Measurements from ENCODE around the gene EFHD1. TPM values are rescaled to one million over a fixed set of nuclear protein-coding genes. Genes with fewer than 3 reads are reported as not detected.

EFHD1 gene, protein sequence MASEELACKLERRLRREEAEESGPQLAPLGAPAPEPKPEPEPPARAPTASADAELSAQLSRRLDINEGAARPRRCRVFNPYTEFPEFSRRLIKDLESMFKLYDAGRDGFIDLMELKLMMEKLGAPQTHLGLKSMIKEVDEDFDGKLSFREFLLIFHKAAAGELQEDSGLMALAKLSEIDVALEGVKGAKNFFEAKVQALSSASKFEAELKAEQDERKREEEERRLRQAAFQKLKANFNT
- 0.24 and 1.1 TPM in 2 replicates for total RNA-seq (2014; rRNA removed; shearing (Covaris generic))

DNA sequence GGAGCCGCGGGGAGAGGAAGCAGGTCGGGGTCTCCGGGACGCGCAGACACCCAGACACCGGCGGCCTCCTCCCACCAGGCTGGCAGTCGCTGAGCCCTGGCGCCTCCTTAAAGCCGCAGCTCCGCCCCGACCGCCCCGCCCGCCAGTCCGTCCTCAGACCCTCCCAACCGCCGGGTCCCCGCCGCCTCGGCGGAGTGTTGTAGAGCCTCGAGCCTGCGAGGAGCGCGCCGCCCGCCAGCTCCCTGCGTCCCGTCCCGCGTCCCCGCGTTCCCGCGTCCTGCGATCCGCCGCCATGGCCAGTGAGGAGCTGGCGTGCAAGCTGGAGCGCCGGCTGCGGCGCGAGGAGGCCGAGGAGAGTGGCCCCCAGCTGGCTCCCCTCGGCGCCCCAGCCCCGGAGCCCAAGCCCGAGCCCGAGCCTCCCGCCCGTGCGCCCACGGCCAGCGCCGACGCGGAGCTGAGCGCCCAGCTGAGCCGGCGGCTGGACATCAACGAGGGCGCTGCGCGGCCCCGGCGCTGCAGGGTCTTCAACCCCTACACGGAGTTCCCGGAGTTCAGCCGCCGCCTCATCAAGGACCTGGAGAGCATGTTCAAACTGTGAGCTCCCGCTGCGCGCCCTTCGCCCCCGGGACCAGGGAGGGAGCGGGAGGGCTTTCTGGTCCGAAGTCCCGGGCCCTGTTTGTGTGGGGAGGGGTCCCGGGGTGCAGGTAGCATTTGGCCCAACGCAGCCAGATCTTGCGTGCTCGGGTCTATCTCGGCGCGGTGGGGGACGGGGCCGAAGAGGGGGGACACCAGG, at the start of gene EFHD1:
Gene EFHD1 (plus strand): TSS at position 192 of the 793 bp plus-strand sequence. CDS start 101 bp downstream, at position 293.
- DNase-seq (ENCODE audit: low spot score), result peak; percentile 42

DNA sequence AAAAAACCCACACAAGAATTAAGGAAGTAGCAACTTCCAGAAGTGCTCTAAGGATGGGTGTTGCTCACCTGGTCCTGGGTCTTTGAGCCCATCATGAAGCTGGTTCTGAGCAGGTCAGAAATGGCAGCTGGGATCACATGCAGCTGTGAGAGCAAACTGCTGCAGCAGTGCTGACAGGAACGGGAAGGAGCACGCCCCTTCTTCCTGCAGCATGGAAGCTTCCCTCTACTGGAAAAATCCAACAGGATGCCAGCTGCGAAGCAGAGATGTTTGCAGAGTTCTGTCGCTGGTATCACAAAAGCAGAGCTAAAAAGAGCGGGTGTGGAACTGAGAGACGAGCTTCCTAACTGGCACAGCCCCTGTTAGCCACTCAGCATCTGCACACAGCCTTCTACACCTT, 49.2 kb upstream of the EFHD1 start:
- no peak for DNase-seq (ENCODE audit: low spot score)

DNA sequence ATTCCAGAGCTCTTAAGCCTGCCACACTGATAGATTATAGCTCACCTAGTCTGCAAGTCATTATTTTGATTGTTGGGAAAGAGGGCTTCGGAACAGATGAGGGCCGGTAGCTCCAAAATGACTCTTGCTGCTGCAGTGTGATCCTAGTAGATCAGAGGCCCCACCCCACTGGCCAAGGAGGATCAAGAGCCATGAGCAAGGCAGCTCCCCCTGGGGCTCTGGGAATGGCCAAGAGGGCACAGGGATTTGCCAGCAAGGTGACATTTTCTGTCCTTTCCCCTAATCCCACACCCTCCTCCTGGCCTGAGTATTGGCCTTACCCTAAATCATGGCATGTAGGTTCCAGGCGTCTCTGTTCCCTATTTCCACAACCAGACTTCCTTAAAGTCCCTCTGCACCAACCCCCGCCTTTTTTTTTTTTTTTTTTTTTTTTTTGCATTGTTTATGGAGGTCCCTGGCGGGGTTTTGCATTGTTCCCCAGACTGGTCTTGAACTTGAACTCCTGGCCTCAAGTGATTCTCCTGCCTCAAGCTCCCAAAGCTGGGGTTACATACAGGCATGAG, 46.4 kb upstream of the EFHD1 start:
- DNase-seq (ENCODE audit: low spot score), result no peak

DNA sequence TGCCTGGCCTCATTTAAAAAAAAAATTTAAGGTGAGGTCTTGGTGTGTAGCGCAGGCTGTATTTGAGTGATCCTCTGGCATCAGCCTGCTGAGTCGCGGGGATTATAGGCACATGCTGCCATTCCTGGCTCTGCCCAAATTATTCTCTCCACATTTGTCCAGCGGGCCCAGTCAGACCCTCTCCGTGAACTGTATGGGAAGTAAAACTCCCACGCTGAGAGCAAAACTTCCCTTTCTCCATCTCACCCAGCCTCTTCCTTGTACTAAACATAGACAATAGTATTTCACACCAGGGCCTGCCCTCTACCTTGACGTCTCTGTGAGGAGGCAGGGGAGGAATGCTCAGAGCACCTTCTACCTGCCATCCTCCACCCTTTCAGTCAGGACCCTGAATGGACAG, 45.9 kb upstream of the EFHD1 start:
- no peak for DNase-seq (ENCODE audit: low spot score)

DNA sequence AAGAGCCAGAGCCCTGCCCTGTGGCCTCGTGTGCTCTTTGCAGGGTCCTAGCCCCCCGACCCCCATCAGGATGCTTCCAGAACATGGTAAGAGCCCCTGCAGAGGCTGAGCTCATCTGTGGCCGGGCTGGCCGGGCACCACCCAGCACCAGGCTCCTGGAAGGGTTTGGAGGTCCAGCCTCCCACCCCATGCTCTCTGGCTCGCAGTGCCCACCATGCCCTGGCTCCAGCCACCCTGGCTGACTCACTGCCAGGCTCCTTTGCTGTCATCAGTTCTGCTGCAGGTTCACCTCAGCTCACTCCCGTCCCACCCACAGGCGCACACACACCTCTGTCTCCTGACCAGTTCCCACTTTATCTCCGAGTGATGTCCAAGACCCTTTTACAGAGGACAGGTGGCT, 45.4 kb upstream of the EFHD1 start:
- no peak for DNase-seq (ENCODE audit: low spot score)

DNA sequence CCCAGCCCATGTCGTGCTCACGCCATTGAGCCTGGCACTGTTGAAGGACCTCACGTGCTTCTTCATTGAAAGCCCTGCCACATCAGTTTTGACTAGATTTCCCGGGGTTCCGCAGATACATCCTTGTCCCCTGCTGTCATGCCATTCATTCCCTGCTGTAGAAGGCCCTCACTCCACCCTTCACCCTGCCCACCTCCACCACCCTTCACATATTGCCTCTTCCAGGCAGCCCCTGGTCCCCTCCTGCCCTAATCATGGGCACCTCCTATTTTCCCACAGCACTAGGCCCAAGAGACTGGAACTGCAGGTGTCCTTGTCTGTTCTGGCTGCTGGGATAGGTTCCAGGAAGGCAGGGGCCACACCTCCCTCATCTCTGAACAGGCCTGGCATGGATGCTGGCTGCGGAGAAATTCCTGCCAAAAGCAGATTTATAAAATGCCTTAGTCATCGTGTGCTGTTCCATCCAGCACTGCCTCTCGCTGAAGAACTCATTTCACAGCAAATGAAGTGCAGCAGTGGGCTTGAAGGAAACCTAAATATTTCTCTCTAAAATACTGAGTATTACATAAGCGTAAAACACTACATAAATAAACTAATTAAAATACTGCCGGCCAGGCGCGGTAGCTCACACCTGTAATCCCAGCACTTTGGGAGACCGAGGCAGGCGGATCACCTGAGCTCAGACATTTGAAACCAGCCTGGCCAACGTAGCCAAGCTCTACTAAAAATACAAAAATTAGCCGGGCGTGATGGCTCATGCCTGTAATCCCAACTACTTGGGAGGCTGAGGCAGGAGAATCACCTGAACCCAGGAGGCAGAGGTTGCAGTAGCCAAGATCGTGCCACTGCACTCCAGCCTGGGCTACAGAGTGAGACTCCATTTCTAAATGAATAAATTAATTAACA, 44.5 kb upstream of the EFHD1 start:
- peak; percentile 94 for DNase-seq (ENCODE audit: low spot score)

DNA sequence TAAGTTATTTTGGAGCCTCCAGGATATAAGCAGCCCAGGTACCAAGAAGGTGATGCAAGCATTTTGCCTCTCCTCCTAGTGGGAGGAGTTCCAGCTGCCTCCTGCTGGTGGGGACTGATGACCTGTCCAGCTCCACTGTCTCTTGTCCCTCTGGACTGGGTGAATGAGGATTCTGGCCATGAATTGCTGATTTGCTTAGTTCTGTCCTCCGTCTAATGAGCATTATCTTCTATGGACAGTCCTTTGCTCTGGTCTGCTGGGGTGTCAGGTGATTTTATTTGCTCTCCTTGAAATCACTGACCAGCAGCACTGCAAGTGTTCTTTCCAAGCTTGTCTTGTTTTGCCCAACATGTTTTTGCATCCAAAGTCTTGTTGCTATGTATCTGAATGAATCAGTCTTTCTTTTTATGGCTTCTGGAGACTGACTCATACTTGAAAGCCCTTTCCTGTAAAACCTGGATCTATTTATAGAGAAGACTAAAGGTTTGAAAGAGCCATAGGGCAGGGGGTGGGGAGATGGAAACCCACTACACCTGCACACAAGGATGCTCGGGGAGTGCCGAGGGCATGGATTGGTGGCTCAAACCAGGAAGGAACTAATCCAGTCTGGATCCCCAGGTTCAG, 40.5 kb upstream of the EFHD1 start:
- peak; percentile 86 for DNase-seq (ENCODE audit: low spot score)

DNA sequence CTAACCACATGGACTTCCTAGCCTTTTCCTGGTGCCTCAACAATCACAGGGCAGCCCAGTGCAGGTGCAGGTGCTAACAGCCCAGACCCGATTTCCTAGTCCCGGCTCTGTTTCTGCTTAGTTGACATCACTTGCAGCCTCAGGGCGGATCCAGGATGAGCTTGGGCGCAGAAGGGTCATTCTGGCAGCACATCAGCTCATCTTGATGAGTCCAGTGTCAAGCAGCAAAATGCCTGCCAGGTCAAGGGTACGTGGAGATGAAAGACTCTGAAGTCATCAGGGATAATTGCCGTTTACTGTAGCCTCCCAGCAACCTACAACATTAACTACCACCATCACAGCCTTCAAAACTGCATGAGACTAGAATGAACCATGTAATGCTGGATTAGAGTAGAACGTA, 39.4 kb upstream of the EFHD1 start:
- no peak for DNase-seq (ENCODE audit: low spot score)

DNA sequence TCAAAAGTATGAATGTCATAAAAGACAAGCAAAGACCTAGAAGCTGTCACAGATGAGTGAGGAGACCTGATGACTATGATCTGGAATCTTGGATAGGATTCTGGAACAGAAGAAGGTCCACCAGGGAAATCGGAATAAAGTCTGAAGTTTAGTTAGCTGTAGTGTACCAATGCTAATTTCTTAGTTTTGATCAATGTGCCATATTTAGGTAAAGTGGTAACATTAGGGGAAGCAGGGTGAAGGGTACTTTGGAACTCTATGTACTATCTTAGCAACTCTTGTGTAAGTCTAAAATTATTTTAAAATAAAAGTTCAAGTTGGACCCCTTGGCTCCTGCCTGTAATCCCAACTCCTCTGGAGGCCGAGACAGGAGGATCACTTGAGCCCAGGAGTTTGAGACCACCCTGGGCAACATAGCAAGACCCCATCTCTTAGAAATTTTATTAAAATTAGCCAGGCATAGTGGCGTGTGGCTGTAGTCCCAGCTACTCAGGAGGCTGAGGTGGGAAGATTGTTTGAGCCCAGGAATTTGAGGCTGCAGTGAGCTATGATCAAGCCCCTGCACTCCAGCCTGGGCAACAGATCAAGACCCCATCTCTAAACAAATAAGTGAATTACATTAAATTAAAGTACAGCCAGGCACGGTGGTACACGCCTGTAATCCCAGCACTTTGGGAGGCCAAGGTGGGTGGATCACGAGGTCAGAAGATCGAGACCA, 35.9 kb upstream of the EFHD1 start:
- DNase-seq (ENCODE audit: low spot score), result no peak

DNA sequence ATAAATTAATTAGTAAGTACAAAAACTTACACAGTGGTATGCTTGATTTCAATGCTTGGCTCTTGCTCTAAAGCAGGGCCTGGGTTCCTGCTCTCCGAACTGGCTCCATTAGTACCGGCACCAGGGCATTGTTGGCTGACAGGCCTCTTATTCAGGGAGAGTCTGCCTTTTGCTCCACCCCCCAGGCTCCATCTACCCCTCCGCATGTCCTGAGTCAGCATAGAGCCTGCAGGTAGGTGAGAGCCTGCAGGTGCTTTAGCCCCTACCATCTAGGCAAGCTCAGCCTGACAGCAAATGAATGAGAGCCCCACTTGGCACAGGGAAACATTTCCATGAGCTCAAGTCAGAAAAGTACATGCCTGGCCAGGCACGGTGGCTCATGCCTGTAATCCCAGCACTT, 35.1 kb upstream of the EFHD1 start:
- no peak for DNase-seq (ENCODE audit: low spot score)

DNA sequence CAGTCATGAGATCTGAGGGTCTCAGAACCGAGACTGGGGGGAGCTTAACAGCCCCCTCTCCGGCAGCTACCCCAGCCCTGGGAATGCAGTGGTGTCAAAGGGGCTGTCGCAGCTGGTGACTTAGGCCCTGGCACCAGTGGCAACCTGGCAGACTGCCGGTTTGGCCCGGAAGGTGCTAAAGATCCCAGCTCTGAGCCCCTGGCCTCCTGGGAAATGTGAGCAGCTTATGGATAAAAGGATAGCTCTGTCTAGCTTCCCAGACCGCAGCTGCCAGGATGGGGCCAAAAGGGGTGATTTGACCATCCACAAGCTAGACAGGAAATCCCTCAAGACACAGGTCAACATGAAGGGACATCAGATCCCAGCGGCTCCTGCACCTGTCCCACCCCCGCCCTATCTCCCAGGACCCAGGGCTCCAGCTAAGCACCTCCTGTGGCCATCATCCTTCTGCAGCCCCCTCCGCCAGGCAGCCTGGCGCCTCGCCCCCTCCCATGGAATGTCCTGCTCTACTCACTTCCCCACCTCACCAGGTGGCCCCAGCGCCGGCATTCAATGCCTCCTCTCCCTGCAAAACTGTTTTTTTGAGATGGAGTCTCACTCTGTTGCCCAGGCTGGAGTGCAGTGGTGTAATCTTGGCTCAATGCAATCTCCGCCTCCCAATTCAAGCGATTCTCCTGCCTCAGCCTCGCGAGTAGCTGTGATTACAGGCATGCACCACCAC, 33.2 kb upstream of the EFHD1 start:
- DNase-seq (ENCODE audit: low spot score), result no peak

DNA sequence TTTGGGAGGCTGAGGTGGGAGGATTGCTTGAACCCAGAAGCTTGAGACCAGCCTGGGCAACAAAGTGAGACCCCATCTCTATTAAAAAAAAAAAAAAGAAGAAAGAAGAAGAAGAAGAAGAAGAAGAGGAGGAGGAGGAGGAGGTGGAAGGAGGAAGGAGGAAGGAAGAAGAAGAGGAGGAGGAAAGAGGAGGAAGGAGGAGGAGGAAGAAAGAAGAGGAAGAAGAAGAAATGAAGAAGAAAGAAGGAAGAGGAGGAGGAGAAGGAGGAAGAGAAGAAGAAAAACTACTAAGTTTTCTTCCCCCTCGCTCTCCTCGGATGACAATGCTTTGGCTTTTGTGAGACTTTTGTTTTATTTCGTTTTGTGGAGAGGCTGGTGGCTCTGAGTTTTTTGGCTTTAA, 30.1 kb upstream of the EFHD1 start:
- DNase-seq (ENCODE audit: low spot score), result no peak

DNA sequence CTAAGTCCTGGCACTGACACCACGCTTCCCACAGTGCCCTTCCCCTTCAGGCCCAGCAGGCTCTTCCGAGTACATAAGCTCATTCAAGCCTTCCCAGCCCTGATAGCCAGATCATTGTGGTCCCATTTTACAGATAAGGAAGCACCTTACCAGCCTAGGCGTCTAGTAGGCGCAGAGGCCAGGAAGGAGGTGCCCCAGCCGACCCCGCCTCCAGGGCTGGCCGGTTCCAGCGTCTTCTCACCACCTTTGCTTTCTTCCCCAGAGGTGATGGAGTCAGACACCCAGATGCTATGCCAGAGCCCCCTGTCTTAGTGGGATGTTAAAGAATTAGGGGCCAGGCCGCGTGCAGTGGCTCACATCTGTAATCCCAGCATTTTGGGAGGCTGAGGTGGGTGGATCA, 28.9 kb upstream of the EFHD1 start:
- DNase-seq (ENCODE audit: low spot score), result no peak

DNA sequence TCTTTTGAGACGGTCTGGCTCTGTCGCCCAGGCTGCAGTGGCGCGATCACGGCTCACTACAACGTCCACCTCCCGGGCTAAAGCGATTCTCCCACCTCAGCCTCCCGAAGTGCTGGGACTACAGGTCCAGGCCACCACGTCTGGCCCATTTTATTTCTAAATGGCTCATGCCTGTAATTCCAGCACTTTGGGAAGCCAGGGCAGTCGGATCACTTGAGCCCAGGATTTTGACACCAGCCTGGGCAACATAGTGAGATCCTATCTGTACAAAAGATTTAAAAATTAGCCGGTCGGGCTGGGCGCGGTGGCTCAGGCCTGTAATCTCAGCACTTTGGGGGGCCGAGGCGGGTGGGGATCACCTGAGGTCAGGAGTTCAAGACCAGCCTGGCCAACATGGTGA, 26.4 kb upstream of the EFHD1 start:
- DNase-seq (ENCODE audit: low spot score), result no peak

DNA sequence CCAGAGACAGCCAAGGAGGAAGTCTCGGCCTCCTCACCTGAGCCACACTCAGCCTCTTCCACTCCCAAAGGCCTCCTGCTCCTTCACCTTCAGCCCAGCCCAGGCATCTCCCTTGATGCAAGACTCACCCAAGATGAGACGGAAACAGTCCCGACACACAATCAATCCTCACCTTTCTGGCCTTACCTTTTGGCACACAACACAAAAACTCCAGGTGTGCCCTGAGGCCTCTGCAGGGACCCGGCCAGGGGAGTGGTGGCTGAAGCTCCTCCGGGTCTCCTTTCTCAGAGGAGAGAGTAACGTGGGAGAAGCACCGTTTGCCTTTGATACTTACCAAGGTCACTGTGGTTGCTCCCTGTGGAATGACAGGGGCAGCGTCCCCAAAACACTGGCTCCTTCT, 23.8 kb upstream of the EFHD1 start:
- no peak for DNase-seq (ENCODE audit: low spot score)

DNA sequence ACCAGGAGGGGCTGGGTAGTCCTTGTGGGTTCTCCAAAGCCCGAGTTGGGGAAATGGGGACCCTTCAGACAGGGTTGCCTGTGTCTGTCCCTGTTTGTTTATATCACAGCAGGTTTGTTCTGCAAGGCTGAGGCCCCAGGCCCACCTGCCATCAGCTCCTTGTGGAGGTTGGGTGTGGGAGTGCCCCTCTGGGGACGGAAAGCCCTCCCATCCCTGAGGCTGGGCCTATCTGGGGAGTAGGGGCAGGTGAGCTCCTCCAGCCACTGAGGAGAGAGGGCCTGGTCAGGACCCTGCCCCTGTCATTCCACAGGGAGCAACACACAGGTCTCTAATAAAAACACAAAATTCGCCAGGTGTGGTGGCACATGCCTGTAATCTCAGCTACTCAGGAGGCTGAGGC, 23.3 kb upstream of the EFHD1 start:
- DNase-seq (ENCODE audit: low spot score), result no peak

DNA sequence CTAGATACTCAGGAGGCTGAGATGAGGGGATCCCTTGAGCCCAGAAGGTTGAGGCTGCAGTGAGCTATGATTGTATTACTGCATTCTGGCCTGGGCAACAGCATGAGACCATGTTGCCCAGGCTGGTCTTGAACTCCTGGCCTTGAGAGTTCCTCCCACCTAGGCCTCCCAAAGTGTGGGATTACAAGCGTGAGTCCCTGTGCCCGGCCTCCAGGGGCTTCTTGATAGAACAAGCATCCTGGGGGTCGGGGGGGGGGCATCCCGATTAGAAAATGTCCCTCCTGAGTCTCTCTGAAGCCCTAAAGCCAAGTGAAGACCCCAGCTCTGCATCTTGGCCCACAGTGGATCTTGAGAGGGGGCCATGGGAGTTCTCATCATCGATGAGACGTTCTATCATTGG, 22.3 kb upstream of the EFHD1 start:
- DNase-seq (ENCODE audit: low spot score), result no peak

DNA sequence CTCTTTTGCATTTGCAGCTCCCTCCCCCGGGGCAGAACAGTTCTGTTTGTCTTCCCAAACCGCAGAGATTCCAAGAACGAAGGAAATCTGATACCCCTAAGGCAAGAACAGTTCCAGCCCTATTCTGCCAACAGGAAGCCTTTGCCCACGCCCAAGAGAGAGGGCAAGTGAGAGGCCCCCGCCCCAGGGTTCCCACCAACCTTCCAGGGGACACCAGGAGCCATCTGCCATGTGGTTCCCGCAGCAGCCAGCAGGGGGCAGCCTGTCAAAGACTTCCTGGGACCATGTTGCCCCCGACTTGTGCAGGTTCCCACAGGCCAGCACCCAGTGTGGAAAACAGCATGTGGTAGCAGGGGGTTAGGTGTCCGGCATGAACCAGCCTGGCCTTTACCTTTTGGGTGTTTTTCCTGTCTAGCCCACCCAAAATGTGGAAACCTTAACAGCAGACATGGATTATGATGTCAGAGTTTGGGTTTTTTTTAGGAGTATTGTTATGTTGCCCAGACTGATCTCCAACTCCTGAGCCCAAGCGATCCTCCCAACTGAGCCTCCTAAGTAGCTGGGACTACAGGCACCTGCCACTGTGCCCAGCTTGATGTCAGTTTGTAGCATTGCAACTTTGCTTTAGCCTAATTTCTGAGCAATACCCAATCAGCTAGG, 21.7 kb upstream of the EFHD1 start:
- DNase-seq (ENCODE audit: low spot score), result peak; percentile 49

DNA sequence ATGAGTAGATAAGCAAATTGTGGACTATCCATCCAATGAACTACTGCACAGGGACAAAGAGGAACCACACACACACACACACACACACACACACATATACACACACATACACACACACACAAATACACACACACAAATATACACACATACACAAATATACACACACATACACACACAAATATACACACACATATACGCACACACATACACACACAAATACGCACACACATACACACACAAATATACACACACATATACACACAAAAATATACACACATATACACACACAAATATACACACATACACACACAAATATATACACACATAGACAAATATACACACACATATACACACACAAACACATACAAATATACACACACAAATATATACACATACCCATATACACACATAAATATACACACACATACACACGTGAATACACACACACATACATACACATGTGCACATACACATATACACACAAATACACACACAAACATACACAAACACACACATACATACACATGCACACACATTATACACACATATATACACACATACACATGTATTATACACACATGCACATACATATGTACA, 19.8 kb upstream of the EFHD1 start:
- DNase-seq (ENCODE audit: low spot score), result no peak
